HG02623 (cell line): ENCODE results near the gene POLN.
"Not testable (repeated sequence)": the region's sequence is repeated elsewhere in the genome, so short reads cannot be mapped to it uniquely, and the experiment has no call there.

ENCODE experiments used
- ATAC-seq: cut with Tn5 transposase; IDR thresholded peaks from one replicate; pipeline ENCODE4 v1.9.1; 2021; ENCODE audit warnings: moderate library complexity; ENCODE audit not compliant: unreplicated experiment

POLN gene

DNA sequence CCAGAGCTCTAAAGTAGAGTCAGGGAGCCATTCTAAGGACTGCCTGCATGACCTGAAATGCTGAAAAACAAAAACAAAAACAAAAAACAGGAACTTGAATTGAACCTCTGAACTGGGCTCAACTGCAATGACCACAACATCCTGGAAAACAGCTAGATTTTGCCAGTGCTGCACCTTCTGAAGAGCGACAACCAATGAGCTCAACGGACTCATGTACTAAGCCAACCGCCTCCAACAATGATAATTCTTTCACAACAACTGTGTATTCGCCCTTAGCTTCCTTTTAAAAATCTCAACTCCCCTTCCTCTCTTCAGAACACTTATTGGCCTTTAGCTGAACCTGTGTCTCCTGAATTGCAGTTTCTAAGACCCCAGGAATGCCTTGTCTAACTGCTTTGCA, 69.8 kb downstream of the POLN start:
- ATAC-seq, result no peak

DNA sequence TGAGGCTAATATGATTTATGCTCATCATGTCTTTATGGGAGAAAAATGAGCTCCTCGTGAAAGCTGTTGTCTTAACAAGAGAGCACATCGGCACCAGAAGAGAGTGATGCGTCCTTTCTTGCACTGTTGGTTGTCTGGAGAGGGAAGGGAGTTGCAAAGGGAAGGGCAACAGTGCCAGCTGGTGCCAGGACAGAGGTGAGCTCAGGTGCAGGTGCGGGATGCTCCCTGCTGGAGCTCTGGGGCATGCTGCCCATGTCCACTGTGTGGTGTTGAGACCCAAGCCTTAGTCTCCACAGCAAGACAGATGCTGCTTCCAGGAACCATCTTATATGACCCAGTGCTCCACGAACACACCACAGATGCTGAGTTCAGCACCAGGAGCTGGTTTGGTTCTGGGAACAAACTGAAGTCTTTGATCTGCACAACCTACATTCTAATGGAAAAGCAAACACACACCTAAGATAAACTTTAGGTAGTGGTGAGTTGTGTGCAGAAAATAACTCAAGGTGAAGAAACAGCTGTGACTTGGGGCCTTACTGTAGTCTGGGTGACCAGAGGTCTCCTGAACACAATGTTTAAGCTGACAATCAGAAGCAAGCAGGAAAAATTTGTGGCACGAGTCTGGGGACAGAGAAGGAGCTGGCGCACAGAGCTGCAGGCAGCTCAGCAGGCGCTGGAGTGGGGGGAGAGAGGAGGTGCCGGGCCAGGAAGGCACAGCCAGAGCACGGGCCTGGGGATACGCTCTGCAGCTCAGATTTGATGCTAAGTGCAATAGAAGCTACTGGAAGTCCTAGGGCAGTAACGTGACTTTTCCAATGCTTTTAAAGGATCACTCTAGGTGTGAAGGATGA, 73.2 kb downstream of the POLN start:
- ATAC-seq, result no peak

- no peak for ATAC-seq
These were observed 75.7 kb downstream of the POLN start for GRCh38 chr4:2166253-2166652.

- no peak for ATAC-seq
These were observed 76.5 kb downstream of the POLN start for GRCh38 chr4:2165391-2165790.

- ATAC-seq, result no peak
These were observed 78.6 kb downstream of the POLN start for GRCh38 chr4:2163311-2163821.

GRCh38 chr4:2161092-2161703, 80.7 kb downstream of the POLN start:
- ATAC-seq, result not testable (repeated sequence)

DNA sequence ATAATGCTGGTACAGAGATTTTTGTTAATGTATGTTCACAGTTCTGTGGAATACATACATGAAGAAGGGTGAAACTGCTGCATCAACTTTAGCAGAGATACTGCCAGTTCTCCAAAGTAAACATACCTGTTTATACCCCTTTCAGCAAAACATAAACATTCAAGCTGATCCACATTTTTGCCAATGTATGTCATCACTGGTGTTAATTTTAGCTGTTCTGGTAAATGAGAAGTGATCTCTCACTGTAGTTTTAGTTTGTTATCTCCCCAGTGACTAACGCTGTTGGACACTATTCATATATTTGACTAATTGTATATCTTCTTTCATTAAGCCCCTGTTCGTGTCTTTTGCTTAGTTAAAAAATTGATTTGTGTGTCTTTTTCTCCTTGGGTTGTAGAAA, 82.0 kb downstream of the POLN start:
- ATAC-seq, result no peak

- no peak for ATAC-seq
These were observed 86.7 kb downstream of the POLN start for GRCh38 chr4:2155246-2155645.

DNA sequence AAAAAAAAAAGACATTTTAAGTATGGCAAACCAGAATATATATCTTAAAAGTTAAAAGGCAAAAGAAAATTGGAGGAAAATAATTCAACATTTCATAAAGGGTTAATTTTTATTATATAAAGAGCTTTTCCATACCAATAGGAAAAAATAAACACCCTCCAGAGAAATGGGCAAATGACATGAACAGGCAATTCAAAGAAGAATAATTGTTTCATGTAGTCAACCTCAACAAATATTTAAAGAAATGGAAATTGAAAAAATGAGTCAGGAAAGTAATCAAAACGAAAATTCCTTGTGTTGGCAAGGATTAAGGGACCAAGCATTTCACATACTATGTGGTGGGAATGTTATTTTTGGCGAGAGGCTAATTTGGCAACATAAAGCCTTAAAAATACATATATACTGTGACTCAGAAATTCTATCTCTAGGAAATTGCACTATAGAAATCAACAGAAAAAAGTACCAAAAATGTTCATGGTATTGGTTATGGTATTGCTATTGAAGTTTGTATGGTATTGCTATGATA, 87.6 kb downstream of the POLN start:
- ATAC-seq, result no peak

GRCh38 chr4:2151544-2151943, 90.4 kb downstream of the POLN start:
- no peak for ATAC-seq

DNA sequence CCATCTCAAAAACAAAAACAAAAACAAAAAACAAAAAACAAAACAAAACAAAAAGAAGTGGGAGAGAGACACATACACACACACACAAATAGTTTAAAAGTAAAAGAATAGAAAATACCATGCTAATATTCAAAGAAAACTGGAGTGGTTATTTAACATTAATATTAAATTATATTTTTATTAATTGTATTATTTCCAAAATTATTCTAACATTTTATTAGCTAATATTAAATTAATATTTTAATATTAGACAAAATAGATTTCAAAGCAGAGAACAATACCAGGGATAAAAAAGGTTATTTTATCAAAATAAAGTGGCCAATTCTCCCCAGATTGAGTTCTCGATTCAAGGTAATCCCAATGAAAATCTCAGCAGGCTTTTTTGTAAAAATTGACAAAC, 91.8 kb downstream of the POLN start:
- ATAC-seq, result no peak

DNA sequence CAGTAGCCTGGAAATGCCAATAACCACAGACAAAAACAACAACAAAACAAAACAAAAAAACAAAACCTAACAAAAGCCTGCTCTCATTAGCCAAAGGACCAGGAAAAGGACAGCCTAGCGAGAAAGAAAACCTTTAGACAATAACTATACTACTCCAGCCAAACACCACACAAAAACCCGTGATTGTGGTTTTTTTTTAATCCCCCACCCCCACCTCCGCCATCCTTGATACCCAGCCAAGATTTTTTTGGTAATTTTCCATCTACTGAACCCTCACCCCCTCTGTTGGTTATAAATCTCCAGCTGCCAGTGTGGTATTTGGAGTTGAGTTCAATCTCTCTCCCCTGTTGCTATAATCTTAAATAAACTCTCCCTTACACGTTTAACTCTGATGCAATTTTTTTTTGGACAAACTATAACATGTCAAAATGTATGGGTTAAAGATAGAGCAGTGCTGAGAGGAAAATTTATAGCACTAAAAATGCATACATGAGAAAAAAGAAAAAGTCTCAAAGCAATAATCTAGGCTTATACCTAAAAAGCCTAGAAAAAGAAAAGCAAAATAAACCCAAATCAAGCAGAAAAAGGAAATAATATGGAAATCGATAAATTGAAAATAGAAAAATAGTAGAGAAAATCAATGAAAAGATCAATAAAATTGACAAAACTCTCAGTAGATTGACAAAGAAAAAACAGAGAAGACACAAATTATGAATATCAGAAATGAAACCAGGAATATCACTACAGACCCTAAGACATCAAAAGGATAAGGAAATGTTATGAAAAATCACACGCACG, 99.1 kb downstream of the POLN start:
- ATAC-seq, result no peak

- no peak for ATAC-seq
These were observed 100.0 kb downstream of the POLN start for GRCh38 chr4:2141762-2142451.

DNA sequence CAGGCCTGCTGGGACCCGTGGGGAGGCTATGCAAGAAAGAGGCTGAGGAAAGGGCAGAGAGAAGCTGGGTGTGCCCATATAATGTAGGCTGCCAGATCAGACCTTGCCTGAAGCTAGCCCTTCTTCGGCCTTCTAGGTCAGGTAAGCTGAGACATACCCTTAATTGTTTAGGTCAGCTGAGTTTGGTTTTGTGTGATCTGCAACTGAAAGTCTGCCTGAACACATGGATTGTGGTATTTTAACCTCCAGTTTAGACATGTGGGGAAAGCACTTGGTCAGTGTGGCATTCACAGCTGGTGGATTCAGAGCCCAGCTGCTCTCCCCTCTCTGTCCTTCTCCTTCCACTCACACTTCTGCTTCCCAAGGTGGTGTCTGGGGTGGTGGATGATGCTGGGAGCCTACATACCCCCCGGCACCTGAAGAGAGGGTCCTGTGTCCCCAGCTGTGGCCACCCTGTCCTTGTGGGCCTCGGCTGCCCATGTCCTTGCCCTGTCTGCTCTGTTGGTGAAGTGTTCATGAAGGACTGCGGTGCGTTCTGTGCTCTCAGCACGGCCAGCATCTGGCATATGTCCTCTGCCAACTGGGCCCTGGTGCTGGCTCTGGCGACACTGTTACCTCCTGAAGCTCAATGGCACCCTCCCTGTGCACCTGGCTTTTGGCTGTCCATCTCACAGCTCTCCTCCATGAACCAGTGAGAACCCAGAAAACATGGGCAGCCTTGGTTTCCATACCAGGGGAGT, 100.7 kb downstream of the POLN start:
- no peak for ATAC-seq

DNA sequence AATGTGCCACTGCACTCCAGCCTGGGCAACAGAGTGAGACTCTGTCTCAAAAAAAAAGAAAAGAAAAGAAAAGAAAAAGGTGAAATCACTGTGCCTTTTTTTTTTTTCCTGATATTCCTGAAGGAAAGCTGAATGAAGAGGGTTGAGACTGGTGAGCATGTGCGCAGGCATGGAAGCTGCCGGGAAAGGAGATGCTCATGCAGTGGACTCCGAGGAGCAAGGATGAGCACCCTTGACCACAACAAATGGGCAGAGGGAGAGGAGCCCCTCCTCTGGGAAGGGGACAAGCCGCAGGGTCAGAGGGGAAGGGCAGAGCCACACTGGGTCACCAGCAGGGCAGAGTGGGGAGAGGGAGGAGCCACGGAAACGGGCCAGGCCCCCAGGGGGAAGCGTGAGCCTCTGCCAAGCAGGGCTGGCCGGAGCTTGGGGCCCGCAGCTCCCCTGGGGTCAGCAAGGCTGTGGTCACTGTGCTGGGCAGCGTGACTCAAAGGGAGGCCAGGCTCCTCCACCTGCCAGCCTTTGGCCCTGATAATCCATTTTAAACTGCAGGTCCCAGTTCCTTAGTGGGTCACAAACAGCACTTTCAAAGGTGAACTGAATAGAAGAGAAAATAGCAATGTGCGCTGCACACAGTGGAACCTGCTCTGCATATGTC, 102.9 kb downstream of the POLN start:
- no peak for ATAC-seq

DNA sequence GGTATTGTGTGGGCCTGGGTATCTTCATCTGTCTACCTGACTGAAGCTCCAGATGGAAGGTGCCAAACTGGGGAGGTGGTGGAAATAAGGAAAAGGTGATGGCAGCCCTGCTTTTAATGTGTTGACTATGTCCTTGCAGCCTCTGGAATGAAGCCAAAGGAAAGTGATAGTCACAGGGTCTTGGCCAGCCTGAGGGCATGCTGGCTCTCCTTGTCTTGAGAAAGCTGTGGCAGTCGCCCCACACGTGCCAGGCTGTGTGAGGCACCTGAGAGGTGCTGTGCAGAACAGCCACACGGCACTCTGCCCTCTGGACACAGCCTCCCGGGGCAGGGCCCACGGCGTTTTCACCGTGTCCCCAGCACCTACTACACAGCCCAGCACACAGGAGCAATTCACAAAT, 105.2 kb downstream of the POLN start:
- no peak for ATAC-seq

GRCh38 chr4:2135083-2135482, 106.8 kb downstream of the POLN start:
- no peak for ATAC-seq

GRCh38 chr4:2132438-2132837, 109.5 kb downstream of the POLN start:
- no peak for ATAC-seq

- no peak for ATAC-seq
These were observed 114.2 kb downstream of the POLN start for GRCh38 chr4:2127609-2128332.
